Body of pancreas (tissue), 4 donors: ENCODE data around the gene KREMEN2. TPM values are rescaled to one million over a fixed set of nuclear protein-coding genes. Genes with fewer than 3 reads are reported as not detected.
"Not testable (repeated sequence)": the region's sequence is repeated elsewhere in the genome, so short reads cannot be mapped to it uniquely, and the experiment has no call there.

Source experiments
- ATAC-seq: fragments of 150-250 bp; one replicate; pipeline ENCODE4 v1.9.1; 2016
- DNase-seq, 4 donors: peaks; one replicate each; pipeline ENCODE4 v3.0.0-alpha.2; 2019
- H3K27ac ChIP-seq, 4 donors: fragments of 200-600 bp; sonication (generic); 1 replicate in 3 of 4; 2 replicates in 1 of 4; pipeline versions ENCODE4 v1.5.1 to v1.6.1; 2016 to 2019; ENCODE audit warnings: mild to moderate bottlenecking in 1 of 4, mixed read lengths in 1 of 4, moderate library complexity in 1 of 4
- H3K27me3 ChIP-seq, 2 donors: fragments of 200-600 bp; sonication (generic); one replicate each; pipeline ENCODE4 v1.6.0; 2016; ENCODE audit warnings: mild to moderate bottlenecking in 1 of 2
- H3K36me3 ChIP-seq, 2 donors: fragments of 200-600 bp; sonication (generic); replicated peaks in 1 of 2; 2 replicates each; pipeline ENCODE4 v1.5.1; 2016; ENCODE audit warnings: low read depth in 2 of 2; ENCODE audit not compliant: insufficient read depth in 1 of 2
- H3K4me1 ChIP-seq: fragments of 200-600 bp; sonication (generic); one replicate; pipeline ENCODE4 v1.6.0; 2016
- H3K4me3 ChIP-seq, 2 donors: fragments of 200-600 bp; sonication (generic); 1 replicate in 1 of 2; 2 replicates in 1 of 2; pipeline ENCODE4 v1.5.1; 2016 to 2019
- H3K9me3 ChIP-seq, 3 donors: fragments of 200-600 bp; sonication (generic); 1 replicate in 2 of 3; 2 replicates in 1 of 3; pipeline ENCODE4 v1.5.1; 2016
- POLR2A ChIP-seq, 3 donors: fragments of 450-650 bp; IDR thresholded peaks; one replicate each; pipeline ENCODE4 v1.6.1; 2016; ENCODE audit warnings: antibody characterized with exemption in 3 of 3, mild to moderate bottlenecking in 2 of 3
- WGBS, 2 donors: methylation state at CpG; one replicate each; pipeline ENCODE4 v1.1.5; 2017; 5-methylcytosine and 5-hydroxymethylcytosine counted together
- intact Hi-C: fragments of 100-400 bp; cut with DNase I; formaldehyde crosslinking; loops from one replicate; pipeline ENCODE4 v1.15.1; 2023
- total RNA-seq, 2 donors: library from RNA; depleted of rRNA; stranded (reverse); fragments of >200 nt; gene quantifications; one replicate each; pipeline ENCODE4 v1.1.0, GENCODE V29; 2016
- TF ChIP-seq, protein P1 (sequence below), 7 experiments: fragments of 450-650 bp in 4 of 7; fragments of 200-600 bp in 3 of 7; sonication (generic) in 3 of 7; IDR thresholded peaks; one replicate each; pipeline ENCODE4 v1.5.1; 2016 to 2019; ENCODE audit warnings: antibody characterized with exemption in 7 of 7

The KREMEN2 gene
- total RNA-seq, 2 donors from 2014 or later, result 6.3 TPM; not detected in 1

DNA sequence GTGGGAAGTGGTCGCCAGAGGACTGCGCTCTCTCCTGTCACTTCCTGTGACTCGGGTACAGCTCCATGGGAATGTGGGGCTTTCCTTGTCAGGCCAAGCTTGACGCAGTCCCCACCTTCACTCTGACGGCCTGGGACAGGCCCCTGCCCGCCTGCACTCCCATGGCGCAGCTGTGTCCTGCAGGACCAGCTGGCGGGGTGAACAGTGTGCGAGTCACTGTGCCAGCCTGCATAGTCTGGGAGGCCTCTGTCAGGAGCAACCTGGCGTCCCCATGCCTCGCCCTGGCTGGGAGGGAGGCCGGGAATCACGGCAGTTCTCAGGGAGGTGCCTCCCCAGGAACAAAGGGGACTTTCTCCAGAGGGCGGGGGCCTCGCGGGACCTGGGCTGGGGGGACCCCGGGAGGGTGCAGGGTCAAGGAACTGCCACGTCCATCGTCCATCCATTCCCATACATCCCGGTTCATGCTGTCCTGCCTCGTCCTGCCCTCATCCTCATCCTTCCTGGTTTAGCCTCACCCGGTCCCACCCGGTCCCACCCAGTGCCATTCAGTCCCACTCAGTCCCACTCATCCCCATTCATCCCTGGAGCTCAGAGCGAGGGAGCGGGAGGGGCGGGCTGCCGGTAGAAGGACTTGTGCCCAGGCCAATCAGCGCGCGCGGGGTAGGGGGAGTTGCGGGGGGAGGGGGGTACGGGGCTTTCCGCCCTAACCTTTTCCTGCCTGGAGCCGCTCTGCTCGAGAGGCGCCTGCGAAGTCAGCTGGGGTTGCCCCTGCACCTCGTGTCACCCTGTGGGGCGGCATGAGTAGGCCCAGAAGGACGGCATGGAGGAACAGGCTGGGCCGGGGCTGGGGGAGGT, 38.9 kb upstream of the KREMEN2 start:
- no peak for ATAC-seq
- TF ChIP-seq POLR2A (IDR thresholded peaks at IDR 0.05), result no peak
- TF ChIP-seq, protein P1, sequence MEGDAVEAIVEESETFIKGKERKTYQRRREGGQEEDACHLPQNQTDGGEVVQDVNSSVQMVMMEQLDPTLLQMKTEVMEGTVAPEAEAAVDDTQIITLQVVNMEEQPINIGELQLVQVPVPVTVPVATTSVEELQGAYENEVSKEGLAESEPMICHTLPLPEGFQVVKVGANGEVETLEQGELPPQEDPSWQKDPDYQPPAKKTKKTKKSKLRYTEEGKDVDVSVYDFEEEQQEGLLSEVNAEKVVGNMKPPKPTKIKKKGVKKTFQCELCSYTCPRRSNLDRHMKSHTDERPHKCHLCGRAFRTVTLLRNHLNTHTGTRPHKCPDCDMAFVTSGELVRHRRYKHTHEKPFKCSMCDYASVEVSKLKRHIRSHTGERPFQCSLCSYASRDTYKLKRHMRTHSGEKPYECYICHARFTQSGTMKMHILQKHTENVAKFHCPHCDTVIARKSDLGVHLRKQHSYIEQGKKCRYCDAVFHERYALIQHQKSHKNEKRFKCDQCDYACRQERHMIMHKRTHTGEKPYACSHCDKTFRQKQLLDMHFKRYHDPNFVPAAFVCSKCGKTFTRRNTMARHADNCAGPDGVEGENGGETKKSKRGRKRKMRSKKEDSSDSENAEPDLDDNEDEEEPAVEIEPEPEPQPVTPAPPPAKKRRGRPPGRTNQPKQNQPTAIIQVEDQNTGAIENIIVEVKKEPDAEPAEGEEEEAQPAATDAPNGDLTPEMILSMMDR (IDR thresholded peaks at IDR 0.05), result no peak

DNA sequence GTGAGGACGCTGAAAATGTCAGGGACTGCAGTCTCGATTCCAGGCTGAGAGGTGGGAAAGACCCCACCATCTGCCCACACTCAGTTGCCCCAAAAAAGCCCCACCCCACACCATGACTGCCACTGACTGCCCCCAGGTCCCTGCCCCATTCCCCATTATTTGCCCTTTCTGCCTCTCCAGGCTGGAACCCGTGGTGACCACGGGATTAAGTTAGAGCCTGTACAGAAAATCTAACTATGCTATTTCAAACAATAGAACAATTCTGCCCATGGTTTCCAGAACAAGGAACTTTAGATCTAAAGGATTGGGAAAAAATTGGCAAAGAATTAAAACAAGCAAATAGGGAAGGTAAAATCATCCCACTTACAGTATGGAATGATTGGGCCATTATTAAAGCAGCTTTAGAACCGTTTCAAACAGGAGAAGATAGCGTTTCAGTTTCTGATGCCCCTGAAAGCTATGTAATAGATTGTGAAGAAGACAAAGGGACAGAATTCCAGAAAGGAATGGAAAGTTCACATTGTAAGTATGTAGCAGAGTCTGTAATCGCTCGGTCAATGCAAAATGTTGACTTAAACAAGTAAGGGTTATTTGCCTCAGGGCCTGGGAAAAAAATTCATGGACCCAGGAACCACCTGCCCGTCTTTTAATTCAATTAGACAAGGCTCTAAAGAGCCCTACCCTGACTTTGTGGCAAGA, 38.0 kb upstream of the KREMEN2 start:
- Histone ChIP-seq H3K4me3 (no peak overlapping the region), H3K36me3 (no peaks in the 10 kb centered on the region), H3K9me3 (no peaks in the 10 kb centered on the region), H3K27ac (no peak overlapping the region), H3K4me1 (peaks cover 5% of the 10 kb centered on the region), H3K27me3 (no peaks in the 10 kb centered on the region)
- intact Hi-C loops, result no loop called here
- ATAC-seq (no peak), DNase-seq (no peak)
- WGBS, 2 donors, result 61 to 66% methylated on average over 9 of the region's 9 CpGs
- TF ChIP-seq, protein P1 (IDR thresholded peaks at IDR 0.05), result no peak
- no peak for TF ChIP-seq POLR2A (IDR thresholded peaks at IDR 0.05)

More for the DNA sequence above, 38.9 kb upstream of the KREMEN2 start:
- Histone ChIP-seq H3K27me3 (no peaks in the 10 kb centered on the region), H3K9me3 (no peaks in the 10 kb centered on the region), H3K4me1 (peaks cover 5% of the 10 kb centered on the region), H3K36me3 (no peaks in the 10 kb centered on the region), H3K27ac (no peak overlapping the region), H3K4me3 (no peak overlapping the region)
- WGBS, 2 donors, result 78 to 82% methylated on average over 29 to 35 of the region's 42 CpGs
- no peak for DNase-seq
- intact Hi-C loops, result no loop called here

DNA sequence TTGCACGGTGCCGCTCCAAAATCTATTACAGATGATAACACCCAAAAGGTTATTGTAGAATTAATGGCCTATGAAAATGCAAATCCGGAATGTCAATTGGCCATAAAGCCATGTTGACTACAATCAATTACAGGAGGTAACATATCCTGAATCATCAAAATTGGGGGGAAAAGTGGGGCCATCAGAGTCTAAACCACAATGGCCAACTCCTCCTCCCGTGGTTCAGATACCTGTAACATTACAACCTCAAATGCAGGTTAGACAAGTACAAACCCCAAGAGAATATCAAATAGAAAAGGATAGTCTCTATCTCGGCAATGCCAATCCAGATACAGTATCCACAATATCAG, 37.5 kb upstream of the KREMEN2 start:
- Histone ChIP-seq H3K4me1 (peaks cover 5% of the 10 kb centered on the region), H3K4me3 (no peak overlapping the region), H3K9me3 (no peaks in the 10 kb centered on the region), H3K36me3 (no peaks in the 10 kb centered on the region), H3K27ac (no peak overlapping the region), H3K27me3 (no peaks in the 10 kb centered on the region)
- no peak for ATAC-seq
- no peak for DNase-seq
- WGBS, 2 donors, result 52 to 63% methylated on average over 5 of the region's 5 CpGs
- intact Hi-C loops, result no loop called here
- TF ChIP-seq, protein P1 (IDR thresholded peaks at IDR 0.05), result no peak
- TF ChIP-seq POLR2A (IDR thresholded peaks at IDR 0.05), result no peak

DNA sequence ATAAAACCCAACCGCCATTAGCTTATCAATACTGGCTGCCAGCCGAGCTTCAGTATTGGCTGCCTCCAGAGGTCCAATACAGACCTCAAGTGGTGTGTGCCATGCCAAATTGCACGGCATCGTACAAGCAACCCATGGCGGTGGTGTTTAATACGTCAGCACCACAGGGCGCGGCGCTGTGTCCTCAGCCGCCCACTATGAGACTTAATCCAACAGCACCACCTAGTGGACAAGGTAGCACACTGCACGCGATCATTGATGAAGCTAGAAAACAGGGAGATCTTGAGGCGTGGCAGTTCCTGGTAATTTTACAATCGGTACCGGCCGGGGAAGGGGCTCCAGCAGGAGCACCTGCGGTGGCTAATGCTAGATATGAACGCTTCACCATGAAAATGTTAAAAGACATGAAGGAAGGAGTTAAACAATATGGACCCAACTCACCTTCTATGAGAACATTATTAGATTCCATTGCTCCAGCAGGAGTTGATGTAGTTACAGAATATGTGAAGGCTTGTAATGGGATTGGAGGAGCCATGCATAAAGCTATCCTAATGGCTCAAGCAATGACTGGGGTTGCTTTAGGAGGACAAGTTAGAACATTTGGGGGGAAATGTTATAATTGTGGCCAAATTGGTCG, 36.9 kb upstream of the KREMEN2 start:
- no peaks in the 10 kb centered on the region for H3K27me3 ChIP-seq
- peak; percentile 96 for ATAC-seq
- DNase-seq, result peak; percentile 89 to 94 (median 90)
- intact Hi-C loops, result no loop called here
- no peak overlapping the region for H3K27ac ChIP-seq
- TF ChIP-seq POLR2A (IDR thresholded peaks at IDR 0.05), result no peak
- TF ChIP-seq, protein P1 (IDR thresholded peaks at IDR 0.05), result peak; percentile 86 to 98 (median 93)
- H3K4me3 ChIP-seq, result no peak overlapping the region
- H3K36me3 ChIP-seq, result no peaks in the 10 kb centered on the region
- WGBS, 2 donors, result 5 to 6% methylated on average over 19 of the region's 19 CpGs
- no peaks in the 10 kb centered on the region for H3K9me3 ChIP-seq
- peaks cover 5% of the 10 kb centered on the region for H3K4me1 ChIP-seq

DNA sequence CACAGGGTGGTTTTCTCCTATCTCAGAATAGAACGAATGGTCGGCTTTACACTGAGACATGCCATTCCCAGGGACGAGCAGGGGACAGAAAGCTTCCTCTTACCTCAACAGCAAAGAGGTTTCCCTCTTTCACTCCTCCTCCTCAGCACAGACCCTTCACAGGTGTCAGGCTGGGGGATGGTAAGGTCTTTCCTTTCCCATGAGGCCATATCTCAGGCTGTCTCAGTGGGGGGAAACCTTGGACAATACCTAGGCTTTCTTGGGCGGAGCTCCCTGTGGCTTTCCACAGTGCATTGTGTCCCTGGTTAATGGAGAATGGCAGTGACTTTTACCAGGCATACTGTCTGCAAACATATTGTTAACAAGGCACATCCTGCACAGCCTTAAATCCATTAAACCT, 35.9 kb upstream of the KREMEN2 start:
- ATAC-seq, H3K9me3 ChIP-seq, H3K4me1 ChIP-seq, DNase-seq, intact Hi-C loops, H3K36me3 ChIP-seq, H3K27ac ChIP-seq, H3K4me3 ChIP-seq, H3K27me3 ChIP-seq: not testable (repeated sequence)
- 65 to 82% methylated on average over 4 of the region's 4 CpGs for WGBS, 2 donors
